GM18870 (cell line): ENCODE results near the gene SYNGR2.
"Not testable (repeated sequence)": the region's sequence is repeated elsewhere in the genome, so short reads cannot be mapped to it uniquely, and the experiment has no call there.

Source experiments
- ATAC-seq: cut with Tn5 transposase; IDR thresholded peaks from one replicate; pipeline ENCODE4 v1.9.1; 2021; ENCODE audit warnings: moderate library complexity; ENCODE audit not compliant: unreplicated experiment

Gene SYNGR2

DNA sequence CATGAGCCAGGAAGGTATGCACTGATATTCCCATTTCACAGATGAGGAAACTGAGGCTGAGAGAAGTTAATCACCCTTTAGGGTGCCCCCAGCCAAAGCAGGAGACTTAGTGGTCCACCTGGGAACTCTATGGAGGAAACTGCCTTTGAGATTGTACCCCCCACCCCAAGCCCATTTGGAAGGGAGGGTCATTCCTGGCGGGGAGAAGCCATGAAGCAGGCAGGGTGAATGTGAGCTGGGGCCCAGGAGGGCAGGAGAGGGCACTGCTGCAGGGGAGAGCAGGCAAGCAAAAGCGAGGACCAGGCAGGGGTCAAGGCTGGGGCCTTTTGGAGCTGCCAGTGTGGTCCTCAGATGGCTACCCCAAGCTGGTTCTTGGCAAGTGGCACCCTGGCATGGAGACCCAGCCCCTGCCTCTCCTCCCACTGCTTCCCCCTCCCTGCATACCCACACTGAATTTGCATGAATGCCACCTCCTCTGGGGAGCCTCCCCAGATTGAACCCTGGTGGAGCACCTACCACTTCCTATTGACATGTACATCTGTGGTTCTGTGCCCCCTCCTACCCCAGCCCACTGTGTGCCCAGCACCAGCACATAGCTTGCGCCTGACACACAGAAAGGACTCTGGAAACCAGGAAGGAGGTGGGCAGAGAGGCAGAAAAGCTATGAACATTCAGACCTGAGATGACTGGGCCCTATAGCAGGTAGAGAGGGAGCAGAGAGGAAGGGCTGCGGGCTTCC is 38.9 kb upstream of the SYNGR2 start:
- ATAC-seq: no peak

DNA sequence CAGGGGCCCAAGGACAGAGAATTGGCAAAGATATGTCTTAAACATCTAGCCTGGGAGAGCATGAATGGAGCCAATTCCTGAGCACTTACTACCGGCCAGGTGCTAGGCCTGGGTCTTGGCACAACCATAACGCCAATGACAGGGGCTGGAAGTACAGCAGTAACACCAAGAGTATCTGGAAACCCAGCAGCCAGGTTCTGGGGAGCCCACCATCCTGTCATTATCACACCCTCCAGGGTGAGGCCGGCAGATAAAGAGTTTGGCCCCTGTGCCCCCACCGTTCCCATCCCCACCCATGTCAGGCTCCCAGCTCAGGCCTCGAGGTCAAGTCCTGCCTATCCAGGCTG is 38.3 kb upstream of the SYNGR2 start:
- no peak for ATAC-seq

DNA sequence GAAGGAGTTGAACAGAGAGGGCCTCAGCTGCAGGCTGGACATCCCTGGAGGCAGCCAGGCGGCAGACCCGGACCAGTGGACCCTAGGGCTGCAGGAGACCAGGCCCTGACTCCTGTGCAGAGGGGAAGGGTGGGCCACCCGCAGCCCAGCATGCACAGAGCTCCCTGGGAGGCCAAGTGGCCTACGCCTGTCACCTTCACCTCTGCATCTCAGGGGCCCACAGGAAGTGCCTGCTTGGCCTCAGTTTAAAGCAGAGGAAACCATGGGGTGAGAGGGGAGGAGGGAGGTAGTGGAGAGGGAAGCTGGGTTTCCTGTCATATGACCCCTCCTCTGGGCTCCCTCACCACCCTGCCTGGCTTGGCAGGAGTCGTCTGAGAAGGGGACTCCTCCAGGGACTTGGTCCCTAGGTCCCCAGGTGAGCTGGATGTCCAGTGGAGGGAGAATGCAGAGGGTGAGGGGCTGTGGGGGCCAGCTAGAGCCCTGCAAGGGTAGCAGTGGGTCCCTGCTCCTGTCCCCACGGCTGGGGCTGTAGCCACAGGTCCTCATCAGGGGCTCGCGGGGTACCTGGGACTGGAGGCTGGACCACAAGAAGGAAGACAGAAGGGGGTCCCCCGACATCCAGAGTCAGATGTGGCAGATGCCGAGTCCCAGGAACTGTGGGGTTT is 37.8 kb upstream of the SYNGR2 start, which contains the start of gene TMC8:
Gene TMC8, plus strand, starts transcription at position 335 of the 665 bp plus-strand sequence. CDS start 818 bp downstream, outside the sequence.
- no peak for ATAC-seq

DNA sequence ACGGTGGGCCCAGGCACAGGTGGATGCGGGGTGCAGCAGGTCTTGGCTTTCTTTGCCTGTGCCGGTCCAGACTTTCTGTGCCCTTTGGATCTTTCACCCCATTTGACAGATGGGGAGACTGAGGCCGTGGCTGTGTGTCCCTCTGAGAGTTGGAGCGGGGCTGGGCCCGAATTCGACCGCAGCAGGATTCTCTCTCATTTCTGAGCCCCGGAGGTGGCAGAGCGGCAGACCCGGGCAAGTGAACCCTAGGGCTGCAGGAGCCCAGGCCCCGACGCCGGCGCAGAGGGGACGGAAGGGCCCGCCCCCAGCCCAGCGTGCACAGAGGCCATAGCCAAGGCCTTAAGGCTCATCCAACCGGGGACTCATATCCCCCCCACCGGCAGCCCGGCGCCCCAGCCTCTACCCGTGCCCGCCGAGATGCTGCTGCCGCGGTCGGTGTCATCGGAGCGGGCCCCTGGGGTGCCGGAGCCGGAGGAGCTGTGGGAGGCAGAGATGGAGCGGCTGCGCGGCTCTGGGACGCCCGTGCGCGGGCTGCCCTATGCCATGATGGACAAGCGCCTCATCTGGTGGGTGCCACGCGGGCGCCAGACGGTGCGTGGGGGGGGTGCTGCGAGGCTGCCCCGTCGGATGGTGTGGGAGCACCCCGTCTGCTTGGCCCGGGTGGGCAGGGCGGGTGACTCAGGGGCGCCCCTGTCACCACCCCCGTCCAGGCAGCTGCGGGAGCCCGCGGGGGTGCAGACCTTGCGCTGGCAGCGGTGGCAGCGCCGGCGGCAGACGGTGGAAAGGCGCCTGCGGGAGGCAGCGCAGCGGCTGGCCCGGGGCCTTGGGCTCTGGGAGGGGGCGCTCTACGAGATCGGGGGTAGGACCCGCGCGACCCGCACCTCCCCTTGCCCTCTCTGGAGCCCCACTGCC is 37.0 kb upstream of the SYNGR2 start:
- no peak for ATAC-seq

DNA sequence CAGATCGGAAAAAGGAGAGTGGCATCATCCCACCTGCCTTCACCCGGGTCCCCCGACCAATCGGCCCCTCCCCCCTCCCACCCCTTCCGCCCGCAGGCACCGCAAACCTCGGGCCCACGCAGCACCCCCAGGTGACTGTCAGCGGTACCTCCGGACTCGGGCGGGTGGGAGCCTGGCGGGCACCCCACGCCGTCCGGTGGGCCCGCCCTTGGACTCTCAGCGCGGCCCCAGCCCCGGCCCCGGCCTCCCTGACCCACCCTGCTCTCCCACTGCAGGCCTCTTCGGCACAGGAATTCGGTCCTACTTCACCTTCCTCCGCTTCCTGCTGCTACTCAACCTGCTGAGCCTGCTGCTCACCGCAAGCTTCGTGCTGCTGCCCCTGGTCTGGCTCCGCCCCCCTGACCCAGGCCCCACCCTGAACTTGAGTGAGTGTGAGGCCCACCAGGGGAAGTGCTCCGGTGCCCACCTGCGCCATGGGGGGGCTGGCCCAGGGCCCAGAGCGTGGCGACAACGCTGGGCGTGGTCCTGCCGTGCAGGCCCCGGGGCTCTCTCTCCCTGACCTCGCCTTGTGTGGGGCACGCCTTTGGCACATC is 36.2 kb upstream of the SYNGR2 start:
- ATAC-seq: no peak

DNA sequence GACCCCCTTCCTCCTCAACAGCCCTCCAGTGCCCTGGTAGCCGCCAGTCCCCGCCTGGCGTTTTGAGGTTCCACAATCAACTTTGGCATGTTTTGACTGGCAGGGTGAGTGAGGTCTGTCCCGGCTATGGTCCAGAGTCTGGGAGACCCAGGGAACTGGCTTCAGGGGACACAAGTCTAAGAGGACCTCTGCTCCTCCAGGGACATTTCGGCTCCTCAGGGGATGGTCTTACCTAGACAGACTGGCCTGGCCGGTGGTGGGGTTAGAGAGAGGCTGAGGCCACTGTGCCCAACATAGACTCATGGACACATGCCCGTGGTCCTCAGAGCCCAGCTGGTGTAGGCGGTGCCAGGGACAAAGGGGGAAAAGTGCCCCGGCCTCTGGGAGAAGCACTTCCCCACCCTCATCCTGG is 35.6 kb upstream of the SYNGR2 start:
- no peak for ATAC-seq

DNA sequence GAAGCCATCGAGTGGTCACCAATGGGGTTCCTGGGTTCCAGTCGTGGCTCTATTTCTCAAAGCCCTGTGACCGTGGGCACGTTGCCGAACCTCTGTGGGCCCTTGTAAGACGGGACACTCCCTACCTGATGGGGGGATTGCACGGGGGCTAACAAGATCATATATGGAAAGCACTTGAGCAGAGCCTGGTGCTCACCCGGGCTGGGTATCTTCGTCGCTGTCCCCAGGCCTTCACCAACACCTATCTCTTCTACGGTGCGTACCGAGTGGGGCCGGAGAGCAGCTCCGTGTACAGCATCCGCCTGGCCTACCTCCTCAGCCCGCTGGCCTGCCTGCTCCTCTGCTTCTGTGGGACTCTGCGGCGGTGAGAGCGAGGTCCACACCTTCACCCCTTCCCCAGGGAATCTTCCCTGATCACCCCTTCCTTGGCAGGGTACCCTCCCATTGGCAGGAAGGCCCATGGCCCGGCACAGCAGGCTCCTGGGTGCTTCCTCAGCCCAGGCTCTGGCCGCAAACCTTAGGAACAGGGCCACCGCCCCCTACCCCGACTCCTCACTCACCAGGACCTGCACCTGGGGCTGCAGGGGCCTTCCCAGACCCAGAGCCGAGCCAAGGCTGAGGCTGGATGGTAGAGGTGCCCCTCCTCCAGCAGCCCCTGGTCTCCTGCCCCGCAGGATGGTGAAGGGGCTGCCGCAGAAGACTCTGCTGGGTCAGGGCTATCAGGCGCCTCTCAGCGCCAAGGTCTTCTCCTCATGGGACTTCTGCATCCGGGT is 35.0 kb upstream of the SYNGR2 start:
- ATAC-seq: no peak

DNA sequence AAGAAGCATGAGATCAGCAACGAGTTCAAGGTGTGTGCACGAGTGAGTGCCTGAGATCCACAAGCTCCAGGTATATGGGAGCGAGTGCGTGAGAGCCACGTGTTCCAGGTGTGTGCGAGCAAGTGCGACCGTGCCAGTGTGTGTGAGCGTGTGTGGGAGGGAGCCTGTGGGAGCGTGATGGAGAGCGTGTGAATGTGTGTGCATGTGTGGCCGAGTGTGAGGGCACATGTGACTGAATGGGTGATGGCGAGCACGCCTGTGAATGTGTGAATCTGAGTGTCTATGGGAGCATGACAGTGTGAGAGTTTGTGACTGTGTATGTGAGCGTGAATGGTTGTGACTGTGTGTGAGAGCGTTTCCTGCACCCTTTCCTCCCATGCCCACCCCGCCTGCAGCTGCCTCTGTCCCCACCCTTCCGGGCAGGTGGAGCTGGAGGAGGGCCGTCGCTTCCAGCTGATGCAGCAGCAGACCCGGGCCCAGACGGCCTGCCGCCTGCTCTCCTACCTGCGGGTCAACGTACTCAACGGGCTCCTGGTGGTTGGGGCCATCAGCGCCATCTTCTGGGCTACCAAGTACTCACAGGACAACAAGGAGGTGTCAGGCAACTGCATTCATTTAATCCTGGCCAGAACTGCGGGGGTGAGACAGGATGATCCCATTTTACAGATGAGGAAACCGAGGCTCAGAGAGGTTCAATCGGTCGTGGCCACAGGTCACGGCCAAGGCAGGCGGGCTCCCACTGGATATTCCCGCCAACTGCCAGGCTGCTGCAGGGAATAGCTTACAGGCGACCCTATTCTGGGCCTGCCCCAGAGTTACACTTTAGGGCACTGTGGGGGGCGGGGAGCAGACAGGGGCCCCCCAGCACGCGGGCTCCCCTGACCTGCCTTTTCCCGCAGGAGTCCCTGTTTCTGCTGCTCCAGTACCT is 34.1 kb upstream of the SYNGR2 start:
- ATAC-seq: no peak

DNA sequence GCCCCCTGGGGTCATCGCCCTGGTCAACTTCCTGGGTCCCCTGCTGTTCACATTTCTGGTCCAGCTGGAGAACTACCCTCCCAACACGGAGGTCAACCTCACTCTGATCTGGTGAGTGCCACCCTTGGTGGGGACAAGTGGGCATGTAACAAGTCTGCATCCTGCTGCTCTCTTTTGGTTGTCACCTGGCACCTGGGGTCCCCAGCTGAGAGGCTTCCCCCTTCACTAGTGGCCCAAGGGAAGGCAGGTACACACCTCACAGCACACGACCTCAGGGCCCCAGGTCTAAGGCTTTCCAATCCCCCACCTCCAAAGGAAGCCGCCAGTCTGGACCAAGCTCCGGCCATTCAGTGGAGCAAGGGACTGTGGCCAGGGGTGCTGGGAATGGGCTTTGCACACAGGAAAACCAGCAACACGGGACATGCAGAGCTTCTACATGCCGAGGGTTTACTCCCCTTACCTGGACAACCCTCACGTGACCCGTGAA is 33.4 kb upstream of the SYNGR2 start:
- no peak for ATAC-seq

DNA sequence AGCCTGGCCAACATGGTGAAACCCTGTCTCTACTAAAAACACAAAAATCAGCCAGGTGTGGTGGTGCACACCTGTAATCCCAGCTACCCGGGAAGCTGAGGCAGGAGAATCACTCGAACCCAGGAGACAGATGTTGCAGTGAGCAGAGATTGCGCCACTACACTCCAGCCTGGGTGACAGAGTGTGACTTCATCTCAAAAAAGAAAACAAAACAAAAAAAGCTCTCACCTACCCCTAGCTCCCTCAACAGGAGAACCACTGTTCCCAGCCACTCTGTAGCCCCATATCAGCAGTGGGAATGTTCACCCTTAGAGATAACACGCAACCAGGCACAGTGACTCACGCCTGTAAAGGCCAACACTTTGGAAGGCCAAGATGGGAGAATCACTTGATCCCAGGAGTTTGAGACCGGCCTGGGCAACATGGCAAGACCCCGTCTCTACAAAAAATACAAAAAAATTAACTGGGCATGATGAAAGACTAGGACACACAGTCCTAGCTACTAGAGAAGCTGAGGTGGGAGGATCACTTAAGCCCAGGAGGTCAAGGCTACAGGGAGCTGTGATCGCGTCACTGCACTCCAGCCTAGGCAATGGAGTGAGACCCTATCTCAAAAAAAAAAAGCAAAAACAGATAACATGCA is 32.4 kb upstream of the SYNGR2 start:
- no peak for ATAC-seq

DNA sequence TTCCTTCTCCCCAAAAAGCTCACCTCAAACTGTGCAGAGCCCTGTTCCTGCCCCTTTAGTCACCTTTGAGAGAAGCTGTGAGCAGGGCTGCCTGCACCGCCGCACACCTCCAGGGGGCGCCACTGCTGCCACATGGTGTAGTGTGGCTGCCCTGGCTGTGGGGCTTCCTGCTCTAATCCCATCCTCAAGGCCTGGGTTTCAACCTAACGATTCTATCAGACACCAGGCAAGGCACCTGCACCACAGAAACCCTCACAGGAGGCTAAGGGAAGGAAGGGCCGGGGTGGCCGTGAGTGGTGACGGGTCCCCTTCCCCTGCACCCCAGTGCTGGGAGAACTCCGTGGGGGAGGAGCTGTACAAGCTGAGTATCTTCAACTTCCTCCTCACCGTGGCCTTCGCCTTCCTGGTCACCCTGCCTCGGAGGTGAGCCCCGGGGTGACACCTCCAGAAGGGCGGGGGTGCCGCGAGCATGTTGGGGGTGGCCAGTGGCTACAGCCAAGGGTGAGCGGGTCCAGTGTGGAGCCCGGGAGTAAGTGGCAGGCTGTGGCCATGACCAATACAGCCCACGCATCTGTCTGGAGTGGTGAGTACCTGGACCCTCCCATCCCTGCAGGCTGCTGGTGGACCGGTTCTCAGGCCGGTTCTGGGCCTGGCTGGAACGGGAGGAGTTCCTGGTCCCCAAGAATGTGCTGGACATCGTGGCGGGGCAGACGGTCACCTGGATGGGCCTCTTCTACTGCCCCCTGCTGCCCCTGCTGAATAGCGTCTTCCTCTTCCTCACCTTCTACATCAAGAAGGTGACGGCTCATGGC is 30.8 kb upstream of the SYNGR2 start:
- ATAC-seq: no peak

DNA sequence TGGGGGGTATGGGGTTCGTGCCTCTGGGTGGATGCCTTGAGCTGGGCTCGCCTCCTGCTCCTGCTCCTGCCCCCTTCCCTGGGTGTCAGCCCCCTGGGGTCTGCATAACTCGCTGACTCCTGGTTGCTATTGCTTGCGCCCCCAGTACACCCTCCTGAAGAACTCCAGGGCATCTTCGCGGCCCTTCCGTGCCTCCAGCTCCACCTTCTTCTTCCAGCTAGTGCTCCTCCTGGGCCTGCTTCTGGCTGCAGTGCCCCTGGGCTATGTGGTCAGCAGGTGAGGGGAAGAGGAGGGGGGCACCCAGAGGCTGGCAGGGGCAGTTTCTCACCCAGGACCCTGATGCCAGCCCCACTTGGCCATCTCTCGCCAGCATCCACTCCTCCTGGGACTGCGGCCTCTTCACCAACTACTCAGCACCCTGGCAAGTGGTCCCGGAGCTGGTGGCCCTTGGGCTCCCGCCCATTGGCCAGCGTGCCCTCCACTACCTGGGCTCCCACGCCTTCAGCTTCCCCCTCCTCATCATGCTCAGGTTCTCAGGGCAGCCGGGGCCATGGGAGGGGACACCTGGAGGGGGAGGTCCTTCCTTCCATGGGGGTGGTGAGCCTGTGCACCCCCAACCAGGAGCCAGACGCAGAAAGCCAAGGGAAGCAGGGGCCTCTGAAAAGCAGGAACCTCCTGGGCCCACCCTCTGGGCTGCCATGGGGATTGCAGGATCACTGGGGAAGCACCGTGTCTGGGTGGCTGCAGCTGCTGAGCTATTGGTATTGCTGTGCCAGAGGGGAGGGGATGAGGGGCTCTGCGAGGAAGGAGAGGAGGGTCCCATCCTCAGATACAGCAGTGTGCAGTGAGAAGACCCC is 29.9 kb upstream of the SYNGR2 start:
- ATAC-seq: no peak

DNA sequence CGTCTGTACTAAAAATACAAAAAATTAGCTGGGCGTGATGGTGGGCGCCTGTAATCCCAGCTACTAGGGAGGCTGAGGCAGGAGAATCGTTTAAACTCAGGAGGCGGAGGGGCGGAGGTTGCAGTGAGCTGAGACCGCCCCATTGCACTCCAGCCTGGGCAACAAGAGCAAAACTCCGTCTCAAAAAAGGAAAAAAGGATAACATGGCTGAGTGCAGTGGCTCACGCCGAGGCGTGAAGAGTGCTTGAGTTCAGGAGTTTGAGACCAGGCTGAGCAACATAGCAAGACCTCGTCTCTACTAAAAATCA is 28.6 kb upstream of the SYNGR2 start:
- ATAC-seq: not testable (repeated sequence)

DNA sequence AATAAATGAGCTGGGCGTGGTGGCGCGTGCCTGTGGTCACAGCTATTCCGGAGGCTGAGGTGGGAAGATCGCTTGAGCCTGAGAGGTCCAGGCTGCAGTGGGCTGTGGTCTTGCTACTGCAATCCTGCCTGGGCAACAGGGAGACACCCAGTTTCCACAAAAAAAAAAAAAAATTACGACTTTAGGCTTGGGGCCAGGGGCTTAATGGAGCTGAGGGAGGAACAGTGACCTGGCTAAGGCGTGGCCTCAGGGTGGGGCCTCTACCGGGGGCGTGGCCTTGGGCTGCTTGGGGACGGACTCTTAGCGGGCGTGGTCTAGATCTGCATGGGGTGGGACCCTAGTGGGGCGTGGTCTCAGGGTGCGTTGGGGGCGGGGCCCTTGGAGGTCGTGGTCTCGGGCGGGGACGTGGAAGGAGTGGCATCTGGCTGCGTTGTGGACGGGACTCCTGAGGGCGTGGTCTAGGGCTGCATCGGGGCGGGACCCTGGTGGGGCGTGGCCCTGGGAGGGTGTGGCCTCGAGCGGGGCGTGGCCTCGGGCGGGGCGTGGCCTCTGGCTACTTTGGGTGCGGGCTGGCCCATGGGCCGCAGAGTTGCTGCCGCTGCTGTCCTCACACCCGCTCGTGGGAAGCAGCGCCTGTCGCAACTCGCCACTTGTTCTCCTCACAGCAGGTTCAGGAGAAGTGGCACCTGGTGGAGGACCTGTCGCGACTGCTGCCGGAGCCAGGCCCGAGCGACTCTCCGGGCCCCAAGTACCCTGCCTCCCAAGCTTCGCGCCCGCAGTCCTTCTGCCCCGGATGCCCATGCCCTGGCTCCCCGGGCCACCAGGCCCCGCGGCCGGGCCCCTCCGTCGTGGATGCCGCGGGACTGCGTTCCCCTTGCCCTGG is 28.0 kb upstream of the SYNGR2 start:
- peak; percentile 58 for ATAC-seq

DNA sequence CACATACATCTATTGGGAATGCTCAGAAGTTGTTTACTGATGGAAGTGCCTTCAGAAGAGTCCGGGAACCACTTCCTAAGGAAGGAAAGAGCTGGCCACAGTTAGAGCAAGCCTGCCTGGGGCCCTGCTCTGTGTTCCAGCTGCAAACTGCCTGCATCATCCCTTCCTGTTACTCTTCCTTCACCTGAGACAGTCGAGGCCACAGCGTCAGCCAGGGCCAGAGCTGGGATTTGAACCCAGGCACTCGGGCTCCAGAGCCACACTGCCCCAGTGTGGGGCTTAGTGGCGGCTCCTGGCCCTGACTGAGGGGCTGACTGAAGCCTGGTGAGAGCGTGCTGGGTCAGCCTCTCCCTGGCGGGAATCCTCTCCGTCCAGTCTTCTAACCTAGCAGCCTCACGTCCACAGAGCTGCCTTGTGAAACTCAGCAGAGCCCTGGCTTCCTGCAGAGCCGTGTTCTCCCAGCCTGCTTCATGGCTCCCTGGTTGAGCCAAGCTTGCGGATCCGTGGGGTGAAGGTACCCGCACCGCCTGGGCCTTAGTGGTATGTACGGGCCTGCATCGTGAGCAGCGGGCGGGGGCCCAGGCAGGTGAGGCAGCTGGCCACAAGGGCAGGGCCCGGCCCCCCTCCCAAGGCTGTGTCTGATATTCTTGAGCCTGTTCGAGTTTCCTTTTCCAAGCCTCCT is 26.8 kb upstream of the SYNGR2 start:
- ATAC-seq: no peak
